ENCODE data around the gene SYT5. TPM values are rescaled to one million over a fixed set of nuclear protein-coding genes. Genes with fewer than 3 reads are reported as not detected.
A peak's percentile ranks its signal among the peaks of the same experiment; 100 is the strongest.

SYT5 gene
- total RNA-seq, 4 donors from 2014 or later: 0.48 to 9.6 (median 0.96) TPM; not detected in 1

DNA sequence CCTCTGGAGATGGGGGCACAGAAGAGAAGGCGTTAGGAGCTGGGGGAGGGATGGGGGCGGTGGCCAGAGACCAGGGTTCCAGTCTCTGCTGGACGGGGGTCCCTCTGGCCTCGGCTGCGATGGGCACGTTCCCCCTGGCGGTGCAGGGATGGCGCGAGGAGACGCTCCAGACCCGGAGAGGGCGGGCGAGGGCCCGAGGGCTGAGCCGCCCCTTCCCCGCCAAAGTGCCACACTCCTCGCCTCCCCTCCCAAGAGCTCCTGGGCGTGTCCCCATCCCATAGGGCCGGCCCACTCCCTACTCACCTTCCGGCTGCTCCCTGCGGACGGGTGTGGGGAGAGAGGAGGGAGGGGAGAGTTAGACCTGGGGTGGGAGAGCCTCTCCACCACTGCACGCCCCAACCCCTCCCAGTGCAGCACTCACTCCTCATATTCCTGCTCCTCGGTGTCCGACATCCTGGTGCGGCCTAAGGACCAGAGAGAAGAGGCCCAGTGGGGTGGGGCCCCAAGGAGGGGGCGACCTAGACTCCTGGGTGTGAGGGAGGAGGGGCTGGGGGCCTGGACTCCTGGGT, 33.3 kb downstream of the SYT5 start:
- no peak overlapping the region for H3K27ac ChIP-seq
- 7% methylated on average over 10 of the region's 27 CpGs; no CpG with 5 or more reads in 1 of the 2 donors for WGBS, 2 donors (ENCODE audit: low coverage in 1 of 2)
- no peaks in the 10 kb centered on the region for H3K36me3 ChIP-seq
- TF ChIP-seq POLR2AphosphoS5 (IDR thresholded peaks at IDR 0.05): no peak
- no peak for TF ChIP-seq POLR2A (IDR thresholded peaks at IDR 0.05)
- H3K9me3 ChIP-seq: no peaks in the 10 kb centered on the region
- intact Hi-C loops (cut with DNase I; ENCODE audit: low total_unique reads): loop anchor here (10.0 kb wide), 1 partner anchor 358 kb away; no protein-coding TSS in a partner anchor
- DNase-seq: no peak
- no peak overlapping the region for H3K4me3 ChIP-seq
- peaks cover 0 to 13% (median 11%) of the 10 kb centered on the region in 4 donors for H3K4me1 ChIP-seq
- in situ Hi-C loops (cut with MboI; ENCODE audit: low pct_ligation_motif_present in 1 of 4, low pct_unique_long_range_greater_than_20kb in 1 of 4, low sequenced_read_pairs in 3 of 4): loop anchor here in 3 of 4 donors (10.0 kb wide), 2 partner anchors 278 to 358 kb away; no protein-coding TSS in a partner anchor
- H3K27me3 ChIP-seq: peaks cover 92% of the 10 kb centered on the region

DNA sequence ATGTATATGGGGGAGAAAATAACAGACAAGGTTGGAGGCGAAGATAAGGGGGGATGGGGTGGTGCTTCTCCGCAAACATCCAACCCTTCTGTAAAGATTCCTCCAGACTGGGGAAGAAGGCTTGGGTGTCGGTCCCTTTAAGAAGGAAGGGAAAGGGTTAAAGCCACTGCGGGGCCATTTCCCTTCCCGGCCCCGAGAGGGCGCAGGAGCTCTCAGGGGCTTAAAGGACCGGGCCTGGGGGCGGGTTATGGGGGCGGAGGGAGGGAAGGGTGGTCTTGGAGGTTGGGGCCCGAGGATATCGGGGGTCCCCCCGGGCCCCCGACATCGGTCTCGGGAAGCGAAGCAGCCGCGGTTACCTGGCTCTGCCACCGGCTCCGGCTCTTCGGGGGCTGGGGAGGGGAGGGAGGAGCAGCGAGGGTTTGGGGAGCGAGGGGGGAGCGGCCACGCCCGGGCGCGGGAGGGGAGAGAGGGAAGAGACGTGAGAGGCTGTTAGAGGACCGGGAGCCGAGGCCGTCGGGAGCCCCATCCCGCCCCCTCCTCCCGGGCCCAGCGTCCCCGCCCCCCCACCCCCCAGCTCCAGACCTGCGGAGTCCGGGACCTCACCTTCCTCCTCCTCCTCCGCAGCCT, 33.9 kb downstream of the SYT5 start:
- no peak for DNase-seq
- Histone ChIP-seq H3K9me3 (no peaks in the 10 kb centered on the region), H3K36me3 (no peaks in the 10 kb centered on the region), H3K27me3 (peaks cover 97% of the 10 kb centered on the region), H3K4me1 (peaks cover 0 to 13% (median 11%) of the 10 kb centered on the region in 4 donors), H3K4me3 (no peak overlapping the region), H3K27ac (no peak overlapping the region)
- in situ Hi-C loops (cut with MboI; ENCODE audit: low pct_ligation_motif_present in 1 of 4, low pct_unique_long_range_greater_than_20kb in 1 of 4, low sequenced_read_pairs in 3 of 4) (loop anchor here in 3 of 4 donors (10.0 kb wide), 2 partner anchors 279 to 359 kb away; no protein-coding TSS in a partner anchor), intact Hi-C loops (cut with DNase I; ENCODE audit: low total_unique reads) (loop anchor here (10.0 kb wide), 1 partner anchor 359 kb away; no protein-coding TSS in a partner anchor)
- TF ChIP-seq EP300 (IDR thresholded peaks at IDR 0.05; ENCODE audit: low read depth) (no peak), POLR2A (IDR thresholded peaks at IDR 0.05) (no peak), POLR2AphosphoS5 (IDR thresholded peaks at IDR 0.05) (no peak)
- TF ChIP-seq, protein P1, sequence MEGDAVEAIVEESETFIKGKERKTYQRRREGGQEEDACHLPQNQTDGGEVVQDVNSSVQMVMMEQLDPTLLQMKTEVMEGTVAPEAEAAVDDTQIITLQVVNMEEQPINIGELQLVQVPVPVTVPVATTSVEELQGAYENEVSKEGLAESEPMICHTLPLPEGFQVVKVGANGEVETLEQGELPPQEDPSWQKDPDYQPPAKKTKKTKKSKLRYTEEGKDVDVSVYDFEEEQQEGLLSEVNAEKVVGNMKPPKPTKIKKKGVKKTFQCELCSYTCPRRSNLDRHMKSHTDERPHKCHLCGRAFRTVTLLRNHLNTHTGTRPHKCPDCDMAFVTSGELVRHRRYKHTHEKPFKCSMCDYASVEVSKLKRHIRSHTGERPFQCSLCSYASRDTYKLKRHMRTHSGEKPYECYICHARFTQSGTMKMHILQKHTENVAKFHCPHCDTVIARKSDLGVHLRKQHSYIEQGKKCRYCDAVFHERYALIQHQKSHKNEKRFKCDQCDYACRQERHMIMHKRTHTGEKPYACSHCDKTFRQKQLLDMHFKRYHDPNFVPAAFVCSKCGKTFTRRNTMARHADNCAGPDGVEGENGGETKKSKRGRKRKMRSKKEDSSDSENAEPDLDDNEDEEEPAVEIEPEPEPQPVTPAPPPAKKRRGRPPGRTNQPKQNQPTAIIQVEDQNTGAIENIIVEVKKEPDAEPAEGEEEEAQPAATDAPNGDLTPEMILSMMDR (IDR thresholded peaks at IDR 0.05): peak in 4 of 5 experiments; percentile 12 to 33 (median 24)
- WGBS, 2 donors (ENCODE audit: low coverage in 1 of 2): 1% methylated on average over 39 of the region's 41 CpGs; no CpG with 5 or more reads in 1 of the 2 donors

DNA sequence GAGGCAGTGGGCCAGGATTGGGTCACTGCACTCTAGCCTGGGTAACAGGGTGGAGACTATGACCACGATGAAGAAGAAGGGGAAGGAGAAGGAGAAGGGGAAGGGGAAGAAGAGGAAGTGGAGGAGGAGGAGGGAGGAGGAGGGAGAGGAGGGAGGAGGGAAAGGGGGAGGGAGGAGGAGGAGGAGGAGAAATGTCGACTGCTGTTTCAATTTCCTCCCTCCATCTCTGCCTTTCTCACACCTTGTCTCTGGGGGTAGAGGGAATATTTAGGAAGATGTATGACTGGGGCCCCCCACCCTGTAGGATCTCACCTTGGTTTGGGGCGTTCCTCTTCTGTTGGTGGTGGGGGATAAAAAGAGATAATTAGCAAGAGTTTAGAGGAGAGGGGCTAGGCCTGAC, 34.9 kb downstream of the SYT5 start:
- in situ Hi-C loops (cut with MboI; ENCODE audit: low pct_ligation_motif_present in 1 of 4, low pct_unique_long_range_greater_than_20kb in 1 of 4, low sequenced_read_pairs in 3 of 4): loop anchor here in 3 of 4 donors (10.0 kb wide), 2 partner anchors 280 to 360 kb away; no protein-coding TSS in a partner anchor
- DNase-seq: no peak
- intact Hi-C loops (cut with DNase I; ENCODE audit: low total_unique reads): loop anchor here (10.0 kb wide), 1 partner anchor 360 kb away; no protein-coding TSS in a partner anchor
- Histone ChIP-seq H3K27me3 (peaks cover 97% of the 10 kb centered on the region), H3K27ac (no peak overlapping the region), H3K4me1 (peaks cover 0 to 13% (median 11%) of the 10 kb centered on the region in 4 donors), H3K36me3 (no peaks in the 10 kb centered on the region), H3K4me3 (no peak overlapping the region), H3K9me3 (no peaks in the 10 kb centered on the region)
- 0 to 19% methylated on average over 1 to 3 of the region's 3 CpGs for WGBS, 2 donors (ENCODE audit: low coverage in 1 of 2)
- TF ChIP-seq EP300 (IDR thresholded peaks at IDR 0.05; ENCODE audit: low read depth): no peak
- no peak for TF ChIP-seq POLR2A (IDR thresholded peaks at IDR 0.05)
- TF ChIP-seq, protein P1 (IDR thresholded peaks at IDR 0.05): no peak
- TF ChIP-seq POLR2AphosphoS5 (IDR thresholded peaks at IDR 0.05): no peak

DNA sequence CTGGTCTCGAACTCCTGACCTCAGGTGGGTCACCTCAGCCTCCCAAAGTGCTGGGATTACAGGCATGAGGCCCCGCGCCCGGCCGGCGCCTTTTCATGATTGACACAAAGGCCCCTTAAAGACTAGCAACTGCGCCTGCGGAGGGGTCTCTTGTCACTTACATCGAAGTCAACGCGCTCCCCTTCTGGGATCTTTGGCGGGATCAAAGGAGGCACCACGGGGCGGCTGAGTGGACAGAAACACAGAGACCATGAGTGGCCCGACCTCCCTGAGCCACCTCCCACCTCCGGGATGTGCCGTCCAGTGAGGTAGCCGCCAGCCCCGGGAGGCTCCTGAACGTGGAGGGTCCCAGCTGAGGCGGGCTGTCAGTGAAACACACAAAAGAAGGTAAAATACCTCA, 38.4 kb downstream of the SYT5 start:
- Histone ChIP-seq H3K36me3 (no peaks in the 10 kb centered on the region), H3K27me3 (peaks cover 92% of the 10 kb centered on the region), H3K9me3 (no peaks in the 10 kb centered on the region), H3K4me1 (peaks cover 0 to 10% (median 9%) of the 10 kb centered on the region in 4 donors), H3K27ac (no peak overlapping the region), H3K4me3 (no peak overlapping the region)
- 33% methylated on average over 20 of the region's 21 CpGs; no CpG with 5 or more reads in 1 of the 2 donors for WGBS, 2 donors (ENCODE audit: low coverage in 1 of 2)
- intact Hi-C loops (cut with DNase I; ENCODE audit: low total_unique reads): loop anchor here (10.0 kb wide), 1 partner anchor 363 kb away; no protein-coding TSS in a partner anchor
- no peak for TF ChIP-seq EP300 (IDR thresholded peaks at IDR 0.05; ENCODE audit: low read depth)
- TF ChIP-seq, protein P1 (IDR thresholded peaks at IDR 0.05): no peak
- in situ Hi-C loops (cut with MboI; ENCODE audit: low pct_ligation_motif_present in 1 of 4, low pct_unique_long_range_greater_than_20kb in 1 of 4, low sequenced_read_pairs in 3 of 4): loop anchor here in 3 of 4 donors (10.0 kb wide), 2 partner anchors 283 to 363 kb away; no protein-coding TSS in a partner anchor
- DNase-seq: no peak

Data from transverse colon (tissue), 4 donors.